Prostate gland (tissue), 2 donors: Measurements from ENCODE around the gene TNK2. TPM values are rescaled to one million over a fixed set of nuclear protein-coding genes. Genes with fewer than 3 reads are reported as not detected.

Experiments used
- DNase-seq: peaks from one replicate; pipeline ENCODE4 v3.0.0-alpha.2; 2019; ENCODE audit warnings: low spot score
- H3K27ac ChIP-seq, 2 donors: fragments of 200-600 bp; sonication (generic); 2 replicates each; pipeline ENCODE4 v1.5.1; 2017 to 2019
- H3K27me3 ChIP-seq: fragments of 200-600 bp; sonication (generic); replicated peaks from 2 replicates; pipeline ENCODE4 v1.5.1; 2019; ENCODE audit not compliant: insufficient read depth
- H3K36me3 ChIP-seq, 2 donors: fragments of 200-600 bp; sonication (generic); 1 replicate in 1 of 2; 2 replicates in 1 of 2; pipeline versions ENCODE4 v1.5.1 to v1.8.1; 2017 to 2019
- H3K4me1 ChIP-seq: fragments of 200-600 bp; sonication (generic); replicated peaks from 2 replicates; pipeline ENCODE4 v1.5.1; 2019
- H3K4me3 ChIP-seq, 2 donors: fragments of 200-600 bp; sonication (generic); 2 replicates each; pipeline ENCODE4 v1.5.1; 2017 to 2019
- H3K9me3 ChIP-seq: fragments of 200-600 bp; sonication (generic); 2 replicates; pipeline ENCODE4 v1.5.1; 2017
- CTCF ChIP-seq, 4 experiments: fragments of 200-600 bp in 2 of 4; fragments of 450-650 bp in 2 of 4; sonication (generic) in 2 of 4; IDR thresholded peaks; 1 replicate in 3 of 4; 2 replicates in 1 of 4; pipeline ENCODE4 v1.5.1; 2016 to 2019; ENCODE audit warnings: antibody characterized with exemption in 4 of 4, mild to moderate bottlenecking in 2 of 4, moderate library complexity in 2 of 4
- POLR2A ChIP-seq: fragments of 450-650 bp; IDR thresholded peaks from one replicate; pipeline ENCODE4 v1.6.1; 2016; ENCODE audit warnings: antibody characterized with exemption, mild to moderate bottlenecking
- POLR2AphosphoS5 ChIP-seq: sonication (generic); formaldehyde crosslinking; IDR thresholded peaks from one replicate; pipeline ENCODE4 v1.6.1; 2017; ENCODE audit warnings: antibody characterized with exemption
- WGBS: methylation state at CpG from one replicate; pipeline ENCODE4 v1.1.5; 2018; 5-methylcytosine and 5-hydroxymethylcytosine counted together
- intact Hi-C: fragments of 100-400 bp; cut with DNase I; formaldehyde crosslinking; loops from one replicate; pipeline ENCODE4 v1.14.2; 2022
- total RNA-seq, 2 donors: library from RNA; depleted of rRNA; stranded (reverse); fragments of >200 nt; gene quantifications; one replicate each; pipeline ENCODE4 v1.1.0, GENCODE V29; 2016

Gene TNK2
- total RNA-seq, 2 donors from 2014 or later = 34.9 to 100 TPM

- TF ChIP-seq CTCF (IDR thresholded peaks at IDR 0.05) (no peak), POLR2AphosphoS5 (no peak), POLR2A (no peak)
- Histone ChIP-seq H3K27me3 (no peaks in the 10 kb centered on the region), H3K9me3 (no peaks in the 10 kb centered on the region), H3K4me3 (no peak overlapping the region), H3K27ac (no peak overlapping the region), H3K4me1 (peaks cover 16% of the 10 kb centered on the region), H3K36me3 (no peaks in the 10 kb centered on the region)
- DNase-seq = no peak
- intact Hi-C loops = no loop called here
- WGBS = 83% methylated on average over 25 of the region's 26 CpGs
Observed at GRCh38 chr3:195888981-195889869, 19.1 kb downstream of the TNK2 start.

- no peaks in the 10 kb centered on the region for H3K9me3 ChIP-seq
- no peak overlapping the region for H3K27ac ChIP-seq
- intact Hi-C loops = no loop called here
- WGBS = 95% methylated on average over 15 of the region's 18 CpGs
- H3K4me1 ChIP-seq = peaks cover 15% of the 10 kb centered on the region
- H3K4me3 ChIP-seq = no peak overlapping the region
- H3K36me3 ChIP-seq = peaks cover 0 to under 1% of the 10 kb centered on the region in 2 donors
- no peak for DNase-seq
- no peaks in the 10 kb centered on the region for H3K27me3 ChIP-seq
- no peak for TF ChIP-seq POLR2A
- no peak for TF ChIP-seq POLR2AphosphoS5
Observed at GRCh38 chr3:195888311-195888761, 20.0 kb downstream of the TNK2 start.

GRCh38 chr3:195887670-195888069 is 20.7 kb downstream of the TNK2 start:
- no peaks in the 10 kb centered on the region for H3K27me3 ChIP-seq
- 95% methylated on average over 36 of the region's 36 CpGs for WGBS
- DNase-seq = no peak
- peaks cover 9% of the 10 kb centered on the region for H3K4me1 ChIP-seq
- H3K36me3 ChIP-seq = peaks cover 0 to 7% of the 10 kb centered on the region in 2 donors
- no peak overlapping the region for H3K4me3 ChIP-seq
- no peak for TF ChIP-seq POLR2A
- TF ChIP-seq CTCF (IDR thresholded peaks at IDR 0.05) = no peak
- no peak overlapping the region for H3K27ac ChIP-seq
- intact Hi-C loops = no loop called here
- H3K9me3 ChIP-seq = no peaks in the 10 kb centered on the region

- H3K27ac ChIP-seq = no peak overlapping the region
- 79% methylated on average over 34 of the region's 34 CpGs for WGBS
- no peaks in the 10 kb centered on the region for H3K27me3 ChIP-seq
- TF ChIP-seq POLR2A = no peak
- no peak for TF ChIP-seq CTCF (IDR thresholded peaks at IDR 0.05)
- no peak for TF ChIP-seq POLR2AphosphoS5
- H3K4me1 ChIP-seq = no peaks in the 10 kb centered on the region
- H3K4me3 ChIP-seq = no peak overlapping the region
- H3K9me3 ChIP-seq = no peaks in the 10 kb centered on the region
- DNase-seq = no peak
- peaks cover 5 to 8% of the 10 kb centered on the region in 2 donors for H3K36me3 ChIP-seq
- intact Hi-C loops = no loop called here
Observed at GRCh38 chr3:195886181-195887141, 21.9 kb downstream of the TNK2 start.
